GM18909 (cell line): ENCODE measurements around the gene OCIAD1.
"Not testable (repeated sequence)": the region's sequence is repeated elsewhere in the genome, so short reads cannot be mapped to it uniquely, and the experiment has no call there.

Source experiments
- ATAC-seq: cut with Tn5 transposase; IDR thresholded peaks from one replicate; pipeline ENCODE4 v1.9.1; 2021; ENCODE audit warnings: mild to moderate bottlenecking; ENCODE audit not compliant: unreplicated experiment, poor library complexity

The OCIAD1 gene

DNA sequence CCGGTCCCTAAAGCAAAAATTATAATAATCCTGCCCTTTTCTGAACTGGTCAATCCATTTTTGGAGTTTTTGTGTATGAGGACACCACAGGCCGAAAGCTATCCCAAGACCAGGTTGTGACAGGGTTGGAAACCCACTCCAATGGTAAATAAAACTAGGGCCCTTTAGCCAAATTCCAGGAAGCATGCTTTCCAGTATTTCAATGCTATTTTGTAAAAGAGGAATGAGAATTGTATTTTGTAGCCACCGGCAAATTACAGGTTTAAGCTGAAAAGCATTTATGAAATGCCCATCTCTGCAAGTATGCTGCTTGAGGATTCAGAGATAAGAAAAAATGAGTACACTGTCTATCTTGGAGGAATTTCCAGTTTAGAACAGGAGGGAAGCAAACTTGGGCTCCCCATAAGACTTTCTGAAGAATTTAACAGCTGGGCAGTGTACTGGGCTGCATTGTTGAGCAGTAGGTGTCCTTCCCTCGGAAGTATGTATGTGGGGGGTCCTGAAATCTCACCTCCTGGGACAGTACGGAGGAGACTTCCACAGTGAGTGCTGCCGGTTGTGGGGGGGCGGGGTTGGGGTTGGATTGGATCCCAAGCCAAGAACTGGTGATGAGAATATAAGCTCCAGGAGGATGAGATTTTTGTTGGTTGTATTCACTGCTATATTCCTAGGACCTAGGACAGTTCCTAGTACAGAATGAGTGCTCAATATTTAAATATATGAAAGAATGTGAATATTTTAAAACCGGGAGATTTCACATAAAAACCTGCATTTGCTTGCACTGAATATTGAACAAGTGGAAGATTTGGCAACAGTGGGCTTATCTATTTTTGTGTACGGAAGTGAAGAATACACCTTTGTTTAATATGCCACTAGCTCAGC is 48.9 kb downstream of the OCIAD1 start:
- ATAC-seq: no peak

DNA sequence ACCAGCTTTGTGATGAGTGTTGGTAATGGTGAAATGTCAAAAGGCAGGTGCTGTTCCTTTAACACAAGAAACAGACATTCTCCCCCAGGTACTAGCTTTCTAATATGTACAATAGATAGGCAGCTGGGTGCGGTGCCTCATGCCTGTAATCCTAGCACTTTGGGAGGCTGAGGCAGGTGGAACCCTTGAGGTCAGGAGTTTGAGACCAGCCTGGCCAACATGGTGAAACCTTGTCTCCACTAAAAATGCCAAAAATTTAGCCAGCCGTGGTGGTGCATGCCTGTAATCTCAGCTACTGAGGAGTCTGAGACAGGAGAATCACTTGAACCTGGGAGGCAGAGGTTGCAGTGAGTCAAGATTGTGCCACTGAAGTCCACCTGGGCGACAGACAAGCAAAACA is 50.8 kb downstream of the OCIAD1 start:
- ATAC-seq: not testable (repeated sequence)

- not testable (repeated sequence) for ATAC-seq
These were observed 58.9 kb downstream of the OCIAD1 start for GRCh38 chr4:48889750-48890149.

GRCh38 chr4:48891028-48891619 is 60.2 kb downstream of the OCIAD1 start:
- no peak for ATAC-seq

DNA sequence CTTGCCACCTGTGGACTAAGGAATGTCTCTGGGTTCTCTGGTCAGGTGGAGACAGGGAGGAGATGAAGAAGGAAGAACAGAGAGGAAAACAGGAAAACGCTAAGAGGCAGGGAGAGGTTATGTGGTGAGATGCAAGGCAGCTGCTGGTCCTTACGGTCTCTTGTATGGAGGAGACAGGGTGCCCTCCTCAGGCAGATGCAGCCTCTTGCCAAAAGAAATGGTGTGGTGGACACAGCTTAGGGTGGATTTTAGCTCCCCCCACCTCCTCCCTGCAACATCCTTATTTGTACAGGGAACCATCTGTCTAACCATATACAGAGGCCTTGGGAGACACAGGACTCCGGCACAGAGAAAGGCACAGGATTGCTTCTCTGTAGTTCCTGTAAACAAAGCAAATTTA is 66.0 kb downstream of the OCIAD1 start:
- ATAC-seq: no peak

DNA sequence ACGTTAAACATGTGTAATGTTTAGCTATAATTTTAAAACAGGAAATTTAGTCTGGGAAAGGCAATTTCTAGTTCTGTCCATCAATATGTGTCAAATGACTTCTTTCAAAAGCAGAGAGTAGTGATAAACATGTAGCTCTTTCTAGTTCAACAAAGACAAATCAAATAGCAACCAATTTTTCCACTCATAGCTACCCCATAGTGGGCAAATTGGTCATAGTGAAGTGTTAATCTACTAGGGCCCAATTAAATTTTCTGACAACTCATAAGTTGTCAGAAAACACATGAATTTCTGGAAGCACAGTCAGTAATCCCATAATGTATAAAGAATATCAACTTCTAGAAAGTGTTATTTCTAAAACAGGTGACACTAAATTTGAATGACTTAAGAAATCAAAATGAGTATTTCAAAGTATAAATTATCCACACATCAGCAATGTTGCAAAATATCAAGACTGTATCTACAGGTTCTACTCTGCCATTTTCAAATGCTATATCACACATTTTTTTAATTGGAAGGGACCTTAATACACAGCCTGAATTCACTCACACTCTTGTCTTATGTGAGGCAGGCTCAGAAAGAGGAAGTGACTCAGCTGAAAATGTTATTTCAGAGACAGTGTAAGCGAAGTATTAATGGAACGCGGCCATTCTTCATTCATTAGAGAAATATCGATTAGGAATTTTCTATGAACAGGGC is 68.0 kb downstream of the OCIAD1 start:
- peak; percentile 84 for ATAC-seq

DNA sequence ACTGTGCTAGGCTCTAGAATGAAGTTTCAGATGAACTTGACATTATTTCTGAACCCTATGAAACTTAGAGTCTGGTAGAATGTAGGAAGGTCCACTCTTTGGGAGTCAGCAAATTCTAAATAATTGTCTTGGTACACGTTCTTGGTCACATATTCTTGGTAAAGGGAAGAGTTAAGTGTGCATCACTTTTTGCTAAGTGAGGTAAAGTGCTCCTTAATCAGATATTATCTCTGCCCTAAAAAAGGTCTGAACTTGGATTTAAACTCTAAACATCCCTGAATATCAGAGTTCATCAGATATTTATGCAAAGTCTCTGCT is 68.5 kb downstream of the OCIAD1 start:
- peak; percentile 19 for ATAC-seq

- ATAC-seq: no peak
These were observed 69.1 kb downstream of the OCIAD1 start for GRCh38 chr4:48899950-48900349.

GRCh38 chr4:48901196-48901595 is 70.3 kb downstream of the OCIAD1 start:
- no peak for ATAC-seq

DNA sequence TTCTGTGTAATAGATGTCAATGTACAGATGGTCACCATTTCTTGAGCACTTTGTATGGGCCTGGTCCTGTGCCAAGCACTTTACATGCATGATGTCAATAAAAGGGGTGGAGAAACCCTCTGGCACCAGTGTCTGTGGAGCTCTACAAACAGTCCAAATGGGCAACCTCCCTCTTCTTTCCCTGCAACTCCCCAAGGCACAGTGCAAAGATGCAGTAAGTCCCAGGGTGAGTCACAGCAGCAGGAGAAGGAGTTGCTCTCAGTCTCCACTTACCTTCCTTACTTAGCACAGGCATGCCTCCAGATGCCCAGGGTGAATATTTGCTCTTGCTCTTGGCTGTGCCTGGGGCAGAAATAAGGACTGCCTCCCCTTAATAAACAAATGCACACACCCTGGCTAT is 71.4 kb downstream of the OCIAD1 start:
- ATAC-seq: no peak

DNA sequence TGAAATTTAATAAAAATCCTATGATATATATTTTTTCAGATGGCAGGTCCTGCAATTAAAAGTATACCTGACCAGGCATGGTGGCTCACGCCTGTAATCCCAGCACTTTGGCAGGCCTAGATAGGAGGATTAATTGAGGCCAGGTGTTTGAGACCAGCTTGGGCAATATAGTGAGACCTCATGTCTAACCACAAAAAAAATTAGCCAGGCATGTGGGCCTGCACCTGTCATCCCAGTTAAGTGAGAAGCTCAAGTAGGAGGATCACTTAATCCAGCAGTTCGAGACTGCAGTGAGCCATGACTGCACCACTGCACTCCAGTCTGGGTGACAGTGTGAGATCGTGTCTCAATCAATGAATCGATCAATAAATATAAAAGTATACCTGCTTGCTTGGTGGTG is 73.2 kb downstream of the OCIAD1 start:
- no peak for ATAC-seq

DNA sequence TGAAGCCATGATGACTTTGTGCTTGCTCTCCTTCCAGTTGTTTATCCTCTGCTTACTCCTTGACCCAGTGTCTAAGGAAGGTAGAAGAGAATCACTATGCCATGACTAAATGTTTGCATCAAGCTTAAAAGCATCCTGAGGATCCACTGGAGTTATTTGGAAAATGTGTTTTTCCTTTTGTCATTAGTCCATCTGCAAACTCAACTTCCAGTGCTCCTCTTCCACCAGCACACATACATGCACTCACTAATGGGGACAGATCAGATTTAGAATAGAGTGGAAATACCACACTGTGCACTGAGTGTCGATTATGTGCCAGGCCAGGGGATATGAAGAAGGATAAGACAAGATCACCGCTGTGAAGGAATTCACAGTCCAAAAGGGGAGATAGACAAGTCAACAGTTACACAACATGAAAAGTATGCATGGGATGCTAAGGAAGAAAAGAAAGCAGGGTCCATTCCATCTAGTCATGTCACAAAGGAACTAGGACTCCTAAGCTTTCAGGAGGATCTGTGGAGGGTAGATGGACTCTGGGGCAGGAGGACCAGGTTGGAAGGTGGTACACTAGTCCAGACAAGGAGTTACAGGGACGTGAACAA is 73.8 kb downstream of the OCIAD1 start:
- ATAC-seq: no peak

GRCh38 chr4:48905363-48906015 is 74.6 kb downstream of the OCIAD1 start:
- no peak for ATAC-seq

DNA sequence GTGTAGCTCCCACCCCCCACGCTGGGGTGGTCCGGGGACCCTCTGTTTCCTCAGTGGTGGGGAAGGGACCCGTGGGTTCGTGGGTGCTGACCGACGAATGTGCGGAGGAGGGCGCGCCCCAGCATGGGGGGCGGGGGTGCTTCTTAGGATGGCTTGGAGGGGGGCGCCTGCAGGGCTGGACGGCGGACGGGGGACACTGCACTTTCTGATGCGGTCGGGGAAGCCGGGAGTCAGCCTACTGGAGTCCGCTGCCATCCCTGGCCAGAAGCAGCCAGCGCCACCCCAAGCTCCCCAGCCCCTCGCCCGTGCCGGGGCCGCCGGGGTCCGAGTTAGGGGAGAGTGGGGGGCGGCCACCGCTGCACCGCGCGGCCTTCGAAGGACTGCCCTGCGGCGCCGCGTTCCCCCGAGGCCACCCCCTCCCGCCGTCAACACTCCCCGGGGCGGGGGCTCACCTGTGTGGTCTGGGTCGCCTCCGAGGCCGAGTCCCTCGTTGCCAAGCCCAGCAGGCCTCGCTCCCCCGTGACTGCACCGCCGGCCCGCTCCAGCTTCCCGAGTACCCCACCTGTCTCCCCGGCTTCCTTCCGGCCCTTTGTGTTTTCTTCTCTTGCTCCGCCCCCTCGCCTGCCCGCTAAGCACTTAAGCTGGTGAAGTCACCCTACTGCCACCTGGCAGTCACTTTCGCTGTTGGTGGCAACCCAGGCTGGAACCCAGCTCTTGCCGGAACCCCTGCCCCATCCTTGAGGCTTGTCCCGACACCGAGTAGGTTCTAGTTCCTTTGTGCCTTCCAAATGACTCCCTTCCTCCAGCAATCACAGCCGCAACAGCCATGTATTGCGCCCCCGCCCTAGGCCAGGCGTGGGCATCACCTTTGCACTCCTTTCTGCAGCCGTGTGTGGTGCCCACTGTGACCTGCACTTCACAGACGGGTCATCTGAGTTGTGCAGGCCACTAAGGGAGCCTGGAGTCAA is 75.6 kb downstream of the OCIAD1 start, which contains the start of gene OCIAD2:
OCIAD2 (minus strand) TSS at position 569 of the 968 bp plus-strand sequence. CDS start 2,225 bp downstream, outside the sequence.
- peak; percentile 98 for ATAC-seq

DNA sequence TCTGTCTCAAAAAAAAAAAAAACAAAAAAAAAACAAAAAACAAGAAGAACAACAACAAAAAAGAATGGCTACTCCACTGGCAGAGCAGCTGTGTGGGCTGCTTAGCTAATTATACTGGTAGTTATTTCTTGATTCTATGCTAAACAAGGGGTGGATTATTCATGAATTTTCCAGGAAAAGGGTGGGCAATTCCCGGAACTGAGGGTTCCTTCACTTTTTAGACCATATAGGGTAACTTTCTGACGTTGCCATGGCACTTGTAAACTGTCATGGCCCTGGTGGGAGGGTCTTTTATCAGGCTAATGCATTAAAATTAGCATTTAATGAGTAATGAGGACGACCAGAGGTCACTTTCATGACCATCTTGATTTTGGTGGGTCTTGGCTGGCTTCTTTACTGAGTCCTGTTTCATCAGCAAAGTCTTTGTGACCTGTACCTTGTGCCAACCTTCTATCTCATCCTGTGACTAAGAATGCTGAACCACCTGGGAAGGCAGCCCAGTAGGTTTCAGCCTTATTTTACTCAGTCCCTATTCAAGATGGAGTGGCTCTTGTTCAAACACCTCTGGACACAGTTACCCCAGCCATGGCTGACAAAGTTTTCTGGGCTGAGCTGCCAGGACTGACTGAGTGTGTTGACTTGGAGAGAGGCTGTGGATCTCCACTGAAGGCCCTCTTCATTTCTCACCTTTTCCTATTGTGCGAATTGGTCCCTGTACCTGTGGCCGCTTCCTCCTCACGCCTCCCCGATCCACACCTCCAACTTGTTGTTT is 77.0 kb downstream of the OCIAD1 start:
- ATAC-seq: no peak

- no peak for ATAC-seq
These were observed 77.8 kb downstream of the OCIAD1 start for GRCh38 chr4:48908687-48909086.

DNA sequence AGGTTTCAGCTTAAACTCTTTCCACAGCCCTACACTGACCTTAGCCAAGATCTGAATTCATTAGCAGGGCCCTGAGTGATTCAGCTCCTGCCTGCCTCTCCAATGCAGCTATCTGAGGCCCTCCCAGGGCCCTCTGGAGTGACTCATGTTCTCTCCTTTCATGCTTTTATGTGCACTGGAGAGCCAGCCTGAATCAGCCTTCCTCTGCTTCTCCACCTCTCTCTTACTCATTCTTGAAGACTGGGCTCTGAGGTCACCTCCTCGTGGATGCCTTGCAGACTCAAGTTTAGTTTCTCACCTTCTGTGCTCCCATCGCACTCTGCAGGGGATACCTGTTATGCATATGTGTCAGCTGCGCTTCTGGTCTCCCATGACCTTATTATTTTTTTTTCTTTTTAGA is 78.8 kb downstream of the OCIAD1 start:
- ATAC-seq: no peak

DNA sequence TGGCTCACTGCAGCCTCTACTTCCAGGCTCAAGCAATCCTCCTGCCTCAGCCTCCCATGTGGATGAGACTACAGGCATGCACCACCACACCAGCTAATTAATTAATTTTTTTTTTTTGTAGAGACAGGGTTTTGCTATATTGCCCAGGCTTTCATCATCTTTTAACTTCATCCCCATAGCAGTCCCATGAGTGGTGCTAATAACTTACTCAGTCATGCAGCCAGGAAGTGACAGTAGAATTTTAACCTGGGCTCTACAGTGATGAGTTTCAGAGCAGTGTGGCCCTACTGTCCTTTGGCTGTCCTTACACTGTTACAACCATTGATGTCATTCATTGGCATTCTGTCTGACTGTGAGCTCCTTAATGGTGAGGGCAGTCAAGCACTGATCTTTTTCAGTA is 79.6 kb downstream of the OCIAD1 start:
- peak; percentile 32 for ATAC-seq
